HepG2 (cell line): ENCODE data around the gene WASHC2C. TPM values are rescaled to one million over a fixed set of nuclear protein-coding genes. Genes with fewer than 3 reads are reported as not detected.
"Not testable (repeated sequence)": the region's sequence is repeated elsewhere in the genome, so short reads cannot be mapped to it uniquely, and the experiment has no call there.

Experiments
- ATAC-seq: fragments of 200-7000 bp; cut with Tn5 transposase; 3 replicates; pipeline ENCODE4 v1.9.1; 2020; ENCODE audit warnings: mild to moderate bottlenecking, moderate library complexity
- BruUV-seq: library from RNA; stranded (reverse); fragments of 400-500 nt; replicated peaks from 2 replicates; lab custom pipeline; 2021; lab: Mats Ljungman, UMichigan
- CTCF ChIA-PET: fragments of 300-600 bp; formaldehyde crosslinking; extraction: SDS; loops from one replicate; lab custom pipeline; 2021; ENCODE audit warnings: low total read pairs, inconsistent platforms, low intra/inter-chr PET ratio; lab: Yijun Ruan, JAX
- POLR2A ChIA-PET: fragments of 350-600 bp; sonication (Branson Sonifier 250); formaldehyde crosslinking; loops from one replicate; lab custom pipeline; 2020; ENCODE audit warnings: antibody characterized with exemption, inconsistent platforms; lab: Yijun Ruan, JAX
- DNase-seq: peaks from one replicate; pipeline ENCODE4 v3.0.0-alpha.2; 2015; ENCODE audit warnings: low spot score
- FAIRE-seq: peaks from 3 replicates; lab custom pipeline; 2011; peaks lifted over from hg19 to GRCh38; lab: Jason Lieb, UNC
- H2AFZ ChIP-seq: one replicate; pipeline ENCODE4 v1.6.1; 2011; ENCODE audit warnings: low read length, inconsistent platforms
- H3K27ac ChIP-seq: fragments of 300-600 bp; 3 replicates; pipeline ENCODE4 v1.8.0; 2011; ENCODE audit warnings: mixed run types, mild to moderate bottlenecking, mixed read lengths, low read length, inconsistent platforms; ENCODE audit not compliant: insufficient read depth; ENCODE audit errors: extremely low read length
- H3K27me3 ChIP-seq, 2 experiments: fragments of 200-600 bp in 1 of 2; 2 replicates in 1 of 2; 3 replicates in 1 of 2; pipeline versions ENCODE4 v1.6.0 to v1.8.0; 2011; ENCODE audit warnings: low read length in 2 of 2, mild to moderate bottlenecking in 2 of 2, moderate library complexity in 2 of 2, inconsistent platforms in 1 of 2; ENCODE audit not compliant: insufficient read depth in 2 of 2, control insufficient read depth in 1 of 2
- H3K36me3 ChIP-seq, 2 experiments: fragments of 200-600 bp in 1 of 2; replicated peaks in 1 of 2; 2 replicates in 1 of 2; 3 replicates in 1 of 2; pipeline versions ENCODE4 v1.5.1 to v1.8.0; 2011; ENCODE audit warnings: low read length in 2 of 2, inconsistent platforms in 1 of 2; ENCODE audit not compliant: insufficient read depth in 2 of 2, control insufficient read depth in 1 of 2
- H3K4me1 ChIP-seq: 2 replicates; pipeline ENCODE4 v1.5.1; 2012; ENCODE audit warnings: low read length, inconsistent platforms; ENCODE audit not compliant: insufficient read depth
- H3K4me2 ChIP-seq: 2 replicates; pipeline ENCODE4 v1.6.0; 2011; ENCODE audit warnings: low read depth, low read length, inconsistent platforms
- H3K4me3 ChIP-seq, 3 experiments: fragments of 200-600 bp in 1 of 3; sonication (generic), shearing (Covaris generic) in 1 of 3; replicated peaks in 1 of 3; 2 replicates each; pipeline ENCODE4 v1.5.1; 2011 to 2016; ENCODE audit warnings: low read length in 3 of 3, inconsistent platforms in 2 of 3, low read depth in 2 of 3, mild to moderate bottlenecking in 2 of 3, control low read depth in 1 of 3, mixed read lengths in 1 of 3; ENCODE audit not compliant: insufficient read depth in 1 of 3
- H3K79me2 ChIP-seq: one replicate; pipeline ENCODE4 v1.6.1; 2011; ENCODE audit warnings: low read length, inconsistent platforms; ENCODE audit not compliant: insufficient read depth
- H3K9ac ChIP-seq: 2 replicates; pipeline ENCODE4 v1.6.0; 2011; ENCODE audit warnings: mild to moderate bottlenecking, low read depth, low read length, inconsistent platforms; ENCODE audit not compliant: insufficient read depth
- H3K9me3 ChIP-seq: 2 replicates; pipeline ENCODE4 v1.5.1; 2012; ENCODE audit warnings: mild to moderate bottlenecking, low read length
- H4K20me1 ChIP-seq: 2 replicates; pipeline ENCODE4 v1.6.0; 2011; ENCODE audit warnings: inconsistent platforms, mild to moderate bottlenecking, low read length, moderate library complexity; ENCODE audit not compliant: insufficient read depth
- CEBPG ChIP-seq: IDR thresholded peaks from 2 replicates; pipeline ENCODE4 v1.6.1; 2016
- GATAD2A ChIP-seq: IDR thresholded peaks from 2 replicates; pipeline ENCODE4 v1.6.1; 2016
- MAX ChIP-seq: IDR thresholded peaks from 2 replicates; pipeline ENCODE4 v1.6.1; 2012; ENCODE audit warnings: inconsistent platforms
- NCOA2 ChIP-seq: sonication (generic); formaldehyde crosslinking; IDR thresholded peaks from 2 replicates; pipeline ENCODE4 v1.8.0; 2022; ENCODE audit warnings: inconsistent platforms
- PATZ1 ChIP-seq: sonication (generic); formaldehyde crosslinking; IDR thresholded peaks from 2 replicates; pipeline ENCODE4 v1.4.0; 2020; ENCODE audit warnings: missing genetic modification reagents
- SOX13 ChIP-seq, 3 experiments: fragments of 450-650 bp in 1 of 3; sonication (generic) in 1 of 3; formaldehyde crosslinking in 1 of 3; IDR thresholded peaks in 2 of 3; conservative IDR thresholded peaks in 1 of 3; 2 replicates each; pipeline versions ENCODE4 v1.5.0 to v1.6.1; 2016 to 2020; ENCODE audit warnings: antibody characterized with exemption in 1 of 3, mild to moderate bottlenecking in 1 of 3, missing compliant biosample characterization in 1 of 3, missing genetic modification reagents in 1 of 3, moderate library complexity in 1 of 3
- SOX5 ChIP-seq: IDR thresholded peaks from 2 replicates; pipeline ENCODE4 v1.6.1; 2016; ENCODE audit warnings: borderline replicate concordance
- ZNF12 ChIP-seq: sonication (generic); formaldehyde crosslinking; IDR thresholded peaks from 2 replicates; pipeline ENCODE4 v1.5.0; 2020; ENCODE audit warnings: missing genetic modification reagents
- WGBS: methylation state at CpG from one replicate; pipeline ENCODE4 v1.1.6; 2017; ENCODE audit warnings: low lambda C conversion rate; 5-methylcytosine and 5-hydroxymethylcytosine counted together
- in situ Hi-C: cut with HindIII; loops from 2 replicates; pipeline ENCODE4 v1.10.0; 2017; ENCODE audit warnings: low pct_unique_long_range_greater_than_20kb; ENCODE audit not compliant: extremely low pct_ligation_motif_present
- intact Hi-C: fragments of 100-400 bp; cut with micrococcal nuclease; formaldehyde crosslinking; loops from one replicate; pipeline ENCODE4 v1.10.0; 2022; ENCODE audit not compliant: unreplicated experiment
- polyA plus RNA-seq, 8 experiments: library from polyadenylated mRNA; depleted of rRNA in 3 of 8; stranded (reverse) in 7 of 8; unstranded in 1 of 8; fragments of >200 nt; fragmentation: Illumina TruSeq in 4 of 8; extraction: Trizol in 4 of 8; gene quantifications; 2 replicates each; pipeline versions ENCODE4 v1.2.1 to v1.2.3, GENCODE V29; 2011 to 2016; ENCODE audit warnings: low read depth in 4 of 8, missing spikeins in 1 of 8, mixed read lengths in 1 of 8; ENCODE audit not compliant: insufficient read depth in 1 of 8
- total RNA-seq, 5 experiments: library from RNA; depleted of rRNA; stranded (reverse); fragments of >200 nt; fragmentation: Illumina TruSeq; extraction: Trizol; gene quantifications; 2 replicates each; pipeline ENCODE4 v1.2.3, GENCODE V29; 2016; ENCODE audit warnings: low read depth in 1 of 5
- TF ChIP-seq, protein P1 (sequence below): fragments of 450-650 bp; IDR thresholded peaks from 2 replicates; pipeline ENCODE4 v1.6.1; 2016

WASHC2C gene
- total and polyA plus RNA-seq, 2 of the 13 experiments (the other 11 are each of a cell fraction or from before 2014, with no cell fraction given) = 17.8 to 20.8 TPM

DNA sequence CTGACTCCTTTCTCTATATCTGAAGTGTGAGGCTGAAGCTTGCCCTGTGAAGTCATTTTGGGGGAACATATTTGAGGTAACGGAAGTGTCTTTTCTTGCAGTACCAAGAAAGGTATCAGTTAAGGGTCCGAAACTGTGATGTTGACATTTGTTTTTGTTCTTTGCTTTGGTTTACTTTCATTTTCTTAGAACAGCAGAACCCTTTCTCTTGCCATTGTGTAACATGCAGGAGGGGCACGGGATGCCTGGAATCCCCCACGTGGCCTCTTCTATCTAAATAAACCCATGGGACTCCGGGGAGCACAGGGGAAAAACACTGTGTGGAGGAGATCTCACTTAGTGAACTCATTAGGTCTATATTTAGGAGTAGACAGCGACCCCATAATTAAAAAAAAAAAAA is 34.6 kb downstream of the WASHC2C start (continued):
- TF ChIP-seq PATZ1 (CRISPR knock-in tag) (peak; percentile 33; the same call in 1 of the 2 replicates), SOX13 (CRISPR knock-in tag; conservative IDR thresholded peaks at IDR 0.05 in 1 of 2, IDR thresholded peaks at IDR 0.05 in 1 of 2) (peak in 1 of 2 experiments; percentile 77; a peak in 2 of 4 replicates), GATAD2A (CRISPR knock-in tag) (peak; percentile 50; the same call in 1 of the 2 replicates), NCOA2 (0 out of 2 replicates have a peak, but pooled peaks have one; percentile 39), SOX5 (CRISPR knock-in tag) (peak; percentile 73; the same call in 1 of the 2 replicates), ZNF12 (CRISPR knock-in tag) (peak; percentile 73), CEBPG (CRISPR knock-in tag) (peak; percentile 43), MAX (0 out of 2 replicates have a peak, but pooled peaks have one; percentile 23)
- TF ChIP-seq SOX13 (IDR thresholded peaks at IDR 0.05) = not testable (repeated sequence)
- TF ChIP-seq, protein P1, sequence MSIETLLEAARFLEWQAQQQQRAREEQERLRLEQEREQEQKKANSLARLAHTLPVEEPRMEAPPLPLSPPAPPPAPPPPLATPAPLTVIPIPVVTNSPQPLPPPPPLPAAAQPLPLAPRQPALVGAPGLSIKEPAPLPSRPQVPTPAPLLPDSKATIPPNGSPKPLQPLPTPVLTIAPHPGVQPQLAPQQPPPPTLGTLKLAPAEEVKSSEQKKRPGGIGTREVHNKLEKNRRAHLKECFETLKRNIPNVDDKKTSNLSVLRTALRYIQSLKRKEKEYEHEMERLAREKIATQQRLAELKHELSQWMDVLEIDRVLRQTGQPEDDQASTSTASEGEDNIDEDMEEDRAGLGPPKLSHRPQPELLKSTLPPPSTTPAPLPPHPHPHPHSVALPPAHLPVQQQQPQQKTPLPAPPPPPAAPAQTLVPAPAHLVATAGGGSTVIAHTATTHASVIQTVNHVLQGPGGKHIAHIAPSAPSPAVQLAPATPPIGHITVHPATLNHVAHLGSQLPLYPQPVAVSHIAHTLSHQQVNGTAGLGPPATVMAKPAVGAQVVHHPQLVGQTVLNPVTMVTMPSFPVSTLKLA = peak; percentile 35

DNA sequence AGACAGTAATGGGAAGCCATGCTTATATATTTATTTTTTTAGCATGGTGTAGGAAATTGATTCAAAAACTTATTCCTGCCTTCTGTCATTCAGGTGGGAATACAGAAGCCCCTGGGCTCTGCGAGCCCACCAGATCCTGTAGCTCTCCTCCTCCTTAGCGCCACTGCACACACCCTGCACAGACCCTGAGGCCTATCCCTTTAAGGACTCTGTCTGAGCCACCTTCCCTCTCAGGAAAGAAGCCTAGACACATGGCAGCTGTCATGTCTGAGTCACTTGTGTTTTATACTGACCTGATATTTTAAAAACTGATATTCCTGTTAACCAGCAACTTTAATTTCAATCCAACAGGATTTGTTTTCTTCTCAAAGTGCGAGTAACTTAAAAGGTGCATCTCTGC is 36.0 kb downstream of the WASHC2C start:
- FAIRE-seq, H3K79me2 ChIP-seq, CTCF ChIA-PET, ATAC-seq, H2AFZ ChIP-seq, H3K9ac ChIP-seq, H3K9me3 ChIP-seq, POLR2A ChIA-PET, H3K4me2 ChIP-seq, H3K36me3 ChIP-seq, H4K20me1 ChIP-seq, H3K27ac ChIP-seq, H3K4me3 ChIP-seq, DNase-seq, H3K27me3 ChIP-seq, BruUV-seq, in situ Hi-C loops, H3K4me1 ChIP-seq, intact Hi-C loops: not testable (repeated sequence)
- WGBS = 93% methylated on average over 2 of the region's 3 CpGs

GRCh38 chr10:45768334-45768733 is 41.3 kb downstream of the WASHC2C start:
- ATAC-seq, in situ Hi-C loops, H3K4me3 ChIP-seq, intact Hi-C loops, H3K79me2 ChIP-seq, H2AFZ ChIP-seq, CTCF ChIA-PET, DNase-seq, BruUV-seq, H3K9ac ChIP-seq, FAIRE-seq, H3K27ac ChIP-seq, H3K4me1 ChIP-seq, POLR2A ChIA-PET, H4K20me1 ChIP-seq, H3K9me3 ChIP-seq, H3K36me3 ChIP-seq, H3K4me2 ChIP-seq, H3K27me3 ChIP-seq: not testable (repeated sequence)
- 95% methylated on average over 4 of the region's 4 CpGs for WGBS
